ENCODE results near the gene EFTUD2.

The EFTUD2 gene

DNA sequence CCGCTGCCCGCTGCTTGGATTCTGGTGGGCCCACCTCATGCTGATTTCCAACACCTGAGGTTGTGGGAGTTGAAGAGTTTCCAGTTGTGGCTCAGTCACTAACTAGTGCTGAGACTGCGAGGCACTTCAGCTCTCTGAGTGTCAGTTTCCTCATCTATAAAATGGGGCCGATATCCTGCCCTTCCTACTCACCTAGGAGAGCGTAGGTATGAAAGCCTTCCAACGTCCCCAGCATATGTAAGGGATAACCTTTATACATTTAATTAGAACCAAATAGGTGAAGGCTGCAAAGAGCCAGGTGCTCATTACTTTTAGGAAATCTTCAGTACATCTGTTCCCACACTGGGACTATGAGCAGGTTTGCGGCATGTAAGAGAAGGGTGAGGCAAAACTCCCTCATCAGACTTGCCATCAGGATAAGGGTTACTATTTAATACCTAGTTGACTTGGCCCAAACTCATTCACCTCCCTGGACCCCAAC, 49.1 kb upstream of the EFTUD2 start:
- TF ChIP-seq ZFP69B (tag by site-specific recombination; IDR thresholded peaks at IDR 0.05) (peak; percentile 84), ZNF621 (tag by site-specific recombination; IDR thresholded peaks at IDR 0.05) (no peak)
- peaks cover 13 to 25% of the 10 kb centered on the region in 2 experiments for H3K36me3 ChIP-seq (ENCODE audit: control insufficient read depth in 2 of 2, insufficient read depth in 1 of 2, low read length in 2 of 2)
- CTCF ChIA-PET: interaction anchor here (1.3 kb wide), 1 partner anchor 70 kb away, joined by 4 read pairs; no protein-coding TSS in a partner anchor
- no peak overlapping the region for H3K4me3 ChIP-seq (ENCODE audit: low read depth, low read length)
- H3K27ac ChIP-seq (ENCODE audit: extremely low read depth, low read depth, low read length): no peak overlapping the region; the same call in 1 of the 2 replicates
- POLR2A ChIA-PET: interaction anchor here (1.3 kb wide), 1 partner anchor 20 kb away, joined by 5 read pairs; no protein-coding TSS in a partner anchor
- H3K4me1 ChIP-seq (ENCODE audit: control insufficient read depth, insufficient read depth, low read length): no peaks in the 10 kb centered on the region; the same call in 1 of the 2 replicates
- H3K9me3 ChIP-seq (ENCODE audit: control insufficient read depth, insufficient read depth, low read depth, low read length): no peaks in the 10 kb centered on the region

GRCh38 chr17:44947461-44948314, 48.4 kb upstream of the EFTUD2 start, which contains the start of gene KIF18B:
KIF18B (minus strand) TSS chr17:44947773; CDS start chr17:44936344, 11,429 bp downstream.
- POLR2A ChIA-PET: interaction anchor here (0.6 to 1.5 kb wide), 7 partner anchors 12 to 246 kb away, joined by 3 to 6 read pairs (median 4); partner anchors contain the start of genes C1QL1 and EFTUD2
- Histone ChIP-seq H3K9me3 (ENCODE audit: control insufficient read depth, insufficient read depth, low read depth, low read length) (no peaks in the 10 kb centered on the region), H3K4me1 (ENCODE audit: control insufficient read depth, insufficient read depth, low read length) (peaks cover 1% of the 10 kb centered on the region; the same call in 1 of the 2 replicates), H3K27ac (ENCODE audit: extremely low read depth, low read depth, low read length) (peak within 1 kb of the TSS; percentile 92), H3K4me3 (ENCODE audit: low read depth, low read length) (peak within 1 kb of the TSS; percentile 97), H3K36me3 (ENCODE audit: control insufficient read depth in 2 of 2, insufficient read depth in 1 of 2, low read length in 2 of 2) (peaks cover 16 to 31% of the 10 kb centered on the region in 2 experiments)
- CTCF ChIA-PET: interaction anchor here (0.7 to 1.3 kb wide), 7 partner anchors 9 to 408 kb away, joined by 3 to 6 read pairs (median 3); no protein-coding TSS in a partner anchor
- TF ChIP-seq, protein P1, sequence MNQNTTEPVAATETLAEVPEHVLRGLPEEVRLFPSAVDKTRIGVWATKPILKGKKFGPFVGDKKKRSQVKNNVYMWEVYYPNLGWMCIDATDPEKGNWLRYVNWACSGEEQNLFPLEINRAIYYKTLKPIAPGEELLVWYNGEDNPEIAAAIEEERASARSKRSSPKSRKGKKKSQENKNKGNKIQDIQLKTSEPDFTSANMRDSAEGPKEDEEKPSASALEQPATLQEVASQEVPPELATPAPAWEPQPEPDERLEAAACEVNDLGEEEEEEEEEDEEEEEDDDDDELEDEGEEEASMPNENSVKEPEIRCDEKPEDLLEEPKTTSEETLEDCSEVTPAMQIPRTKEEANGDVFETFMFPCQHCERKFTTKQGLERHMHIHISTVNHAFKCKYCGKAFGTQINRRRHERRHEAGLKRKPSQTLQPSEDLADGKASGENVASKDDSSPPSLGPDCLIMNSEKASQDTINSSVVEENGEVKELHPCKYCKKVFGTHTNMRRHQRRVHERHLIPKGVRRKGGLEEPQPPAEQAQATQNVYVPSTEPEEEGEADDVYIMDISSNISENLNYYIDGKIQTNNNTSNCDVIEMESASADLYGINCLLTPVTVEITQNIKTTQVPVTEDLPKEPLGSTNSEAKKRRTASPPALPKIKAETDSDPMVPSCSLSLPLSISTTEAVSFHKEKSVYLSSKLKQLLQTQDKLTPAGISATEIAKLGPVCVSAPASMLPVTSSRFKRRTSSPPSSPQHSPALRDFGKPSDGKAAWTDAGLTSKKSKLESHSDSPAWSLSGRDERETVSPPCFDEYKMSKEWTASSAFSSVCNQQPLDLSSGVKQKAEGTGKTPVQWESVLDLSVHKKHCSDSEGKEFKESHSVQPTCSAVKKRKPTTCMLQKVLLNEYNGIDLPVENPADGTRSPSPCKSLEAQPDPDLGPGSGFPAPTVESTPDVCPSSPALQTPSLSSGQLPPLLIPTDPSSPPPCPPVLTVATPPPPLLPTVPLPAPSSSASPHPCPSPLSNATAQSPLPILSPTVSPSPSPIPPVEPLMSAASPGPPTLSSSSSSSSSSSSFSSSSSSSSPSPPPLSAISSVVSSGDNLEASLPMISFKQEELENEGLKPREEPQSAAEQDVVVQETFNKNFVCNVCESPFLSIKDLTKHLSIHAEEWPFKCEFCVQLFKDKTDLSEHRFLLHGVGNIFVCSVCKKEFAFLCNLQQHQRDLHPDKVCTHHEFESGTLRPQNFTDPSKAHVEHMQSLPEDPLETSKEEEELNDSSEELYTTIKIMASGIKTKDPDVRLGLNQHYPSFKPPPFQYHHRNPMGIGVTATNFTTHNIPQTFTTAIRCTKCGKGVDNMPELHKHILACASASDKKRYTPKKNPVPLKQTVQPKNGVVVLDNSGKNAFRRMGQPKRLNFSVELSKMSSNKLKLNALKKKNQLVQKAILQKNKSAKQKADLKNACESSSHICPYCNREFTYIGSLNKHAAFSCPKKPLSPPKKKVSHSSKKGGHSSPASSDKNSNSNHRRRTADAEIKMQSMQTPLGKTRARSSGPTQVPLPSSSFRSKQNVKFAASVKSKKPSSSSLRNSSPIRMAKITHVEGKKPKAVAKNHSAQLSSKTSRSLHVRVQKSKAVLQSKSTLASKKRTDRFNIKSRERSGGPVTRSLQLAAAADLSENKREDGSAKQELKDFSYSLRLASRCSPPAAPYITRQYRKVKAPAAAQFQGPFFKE (tag by site-specific recombination; IDR thresholded peaks at IDR 0.05; ENCODE audit: borderline replicate concordance): no peak
- TF ChIP-seq ZNF830 (tag by site-specific recombination; IDR thresholded peaks at IDR 0.05; ENCODE audit: low read depth) (no peak), YY2 (tag by site-specific recombination; IDR thresholded peaks at IDR 0.05) (no peak), HOXD13 (CRISPR knock-in tag; IDR thresholded peaks at IDR 0.05; ENCODE audit: borderline replicate concordance) (peak; percentile 77), ZNF157 (tag by site-specific recombination; IDR thresholded peaks at IDR 0.05) (no peak), ZNF302 (tag by site-specific recombination; IDR thresholded peaks at IDR 0.05; ENCODE audit: low read depth) (no peak), OSR2 (tag by site-specific recombination; IDR thresholded peaks at IDR 0.05) (no peak), BCL11A (tag by site-specific recombination; IDR thresholded peaks at IDR 0.05; ENCODE audit: low read depth) (no peak), ZNF596 (tag by site-specific recombination; IDR thresholded peaks at IDR 0.05) (0 out of 2 replicates have a peak, but pooled peaks have one; percentile 10), ZNF530 (tag by site-specific recombination; IDR thresholded peaks at IDR 0.05; ENCODE audit: low read depth) (no peak), ZNF514 (tag by site-specific recombination; IDR thresholded peaks at IDR 0.05) (no peak), ZNF560 (tag by site-specific recombination; IDR thresholded peaks at IDR 0.05; ENCODE audit: borderline replicate concordance) (no peak), SCRT2 (tag by site-specific recombination; IDR thresholded peaks at IDR 0.05) (peak; percentile 94), ZNF548 (tag by site-specific recombination; IDR thresholded peaks at IDR 0.05) (no peak)
- TF ChIP-seq, protein P2, sequence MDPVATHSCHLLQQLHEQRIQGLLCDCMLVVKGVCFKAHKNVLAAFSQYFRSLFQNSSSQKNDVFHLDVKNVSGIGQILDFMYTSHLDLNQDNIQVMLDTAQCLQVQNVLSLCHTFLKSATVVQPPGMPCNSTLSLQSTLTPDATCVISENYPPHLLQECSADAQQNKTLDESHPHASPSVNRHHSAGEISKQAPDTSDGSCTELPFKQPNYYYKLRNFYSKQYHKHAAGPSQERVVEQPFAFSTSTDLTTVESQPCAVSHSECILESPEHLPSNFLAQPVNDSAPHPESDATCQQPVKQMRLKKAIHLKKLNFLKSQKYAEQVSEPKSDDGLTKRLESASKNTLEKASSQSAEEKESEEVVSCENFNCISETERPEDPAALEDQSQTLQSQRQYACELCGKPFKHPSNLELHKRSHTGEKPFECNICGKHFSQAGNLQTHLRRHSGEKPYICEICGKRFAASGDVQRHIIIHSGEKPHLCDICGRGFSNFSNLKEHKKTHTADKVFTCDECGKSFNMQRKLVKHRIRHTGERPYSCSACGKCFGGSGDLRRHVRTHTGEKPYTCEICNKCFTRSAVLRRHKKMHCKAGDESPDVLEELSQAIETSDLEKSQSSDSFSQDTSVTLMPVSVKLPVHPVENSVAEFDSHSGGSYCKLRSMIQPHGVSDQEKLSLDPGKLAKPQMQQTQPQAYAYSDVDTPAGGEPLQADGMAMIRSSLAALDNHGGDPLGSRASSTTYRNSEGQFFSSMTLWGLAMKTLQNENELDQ (tag by site-specific recombination; IDR thresholded peaks at IDR 0.05; ENCODE audit: low read depth): no peak
- TF ChIP-seq, protein P3, sequence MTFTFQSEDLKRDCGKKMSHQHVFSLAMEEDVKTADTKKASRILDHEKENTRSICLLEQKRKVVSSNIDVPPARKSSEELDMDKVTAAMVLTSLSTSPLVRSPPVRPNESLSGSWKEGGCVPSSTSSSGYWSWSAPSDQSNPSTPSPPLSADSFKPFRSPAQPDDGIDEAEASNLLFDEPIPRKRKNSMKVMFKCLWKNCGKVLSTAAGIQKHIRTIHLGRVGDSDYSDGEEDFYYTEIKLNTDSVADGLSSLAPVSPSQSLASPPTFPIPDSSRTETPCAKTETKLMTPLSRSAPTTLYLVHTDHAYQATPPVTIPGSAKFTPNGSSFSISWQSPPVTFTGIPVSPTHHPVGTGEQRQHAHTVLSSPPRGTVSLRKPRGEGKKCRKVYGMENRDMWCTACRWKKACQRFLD (tag by site-specific recombination; IDR thresholded peaks at IDR 0.05): peak; percentile 94
- TF ChIP-seq, protein P4, sequence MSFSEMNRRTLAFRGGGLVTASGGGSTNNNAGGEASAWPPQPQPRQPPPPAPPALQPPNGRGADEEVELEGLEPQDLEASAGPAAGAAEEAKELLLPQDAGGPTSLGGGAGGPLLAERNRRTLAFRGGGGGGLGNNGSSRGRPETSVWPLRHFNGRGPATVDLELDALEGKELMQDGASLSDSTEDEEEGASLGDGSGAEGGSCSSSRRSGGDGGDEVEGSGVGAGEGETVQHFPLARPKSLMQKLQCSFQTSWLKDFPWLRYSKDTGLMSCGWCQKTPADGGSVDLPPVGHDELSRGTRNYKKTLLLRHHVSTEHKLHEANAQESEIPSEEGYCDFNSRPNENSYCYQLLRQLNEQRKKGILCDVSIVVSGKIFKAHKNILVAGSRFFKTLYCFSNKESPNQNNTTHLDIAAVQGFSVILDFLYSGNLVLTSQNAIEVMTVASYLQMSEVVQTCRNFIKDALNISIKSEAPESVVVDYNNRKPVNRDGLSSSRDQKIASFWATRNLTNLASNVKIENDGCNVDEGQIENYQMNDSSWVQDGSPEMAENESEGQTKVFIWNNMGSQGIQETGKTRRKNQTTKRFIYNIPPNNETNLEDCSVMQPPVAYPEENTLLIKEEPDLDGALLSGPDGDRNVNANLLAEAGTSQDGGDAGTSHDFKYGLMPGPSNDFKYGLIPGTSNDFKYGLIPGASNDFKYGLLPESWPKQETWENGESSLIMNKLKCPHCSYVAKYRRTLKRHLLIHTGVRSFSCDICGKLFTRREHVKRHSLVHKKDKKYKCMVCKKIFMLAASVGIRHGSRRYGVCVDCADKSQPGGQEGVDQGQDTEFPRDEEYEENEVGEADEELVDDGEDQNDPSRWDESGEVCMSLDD (tag by site-specific recombination; IDR thresholded peaks at IDR 0.05): peak; percentile 54; the same call in 1 of the 2 replicates

All from HEK293 (cell line).